Measurements from ENCODE around the gene GNAQ.
"Not testable (repeated sequence)": the region's sequence is repeated elsewhere in the genome, so short reads cannot be mapped to it uniquely, and the experiment has no call there.

GNAQ gene

GRCh38 chr9:77772646-77773045 is 259.0 kb downstream of the GNAQ start:
- no peak for DNase-seq (ENCODE audit: low read depth in 2 of 2)

- DNase-seq (ENCODE audit: low read depth in 2 of 2): no peak
Observed at GRCh38 chr9:77771171-77771570, 260.4 kb downstream of the GNAQ start.

- DNase-seq (ENCODE audit: low read depth in 2 of 2): no peak
Observed at GRCh38 chr9:77770340-77770739, 261.3 kb downstream of the GNAQ start.

GRCh38 chr9:77769246-77769645 is 262.4 kb downstream of the GNAQ start:
- DNase-seq (ENCODE audit: low read depth in 2 of 2): no peak

- no peak for DNase-seq (ENCODE audit: low read depth in 2 of 2)
Observed at GRCh38 chr9:77766587-77766986, 265.0 kb downstream of the GNAQ start.

GRCh38 chr9:77765781-77766259 is 265.8 kb downstream of the GNAQ start:
- no peak for DNase-seq (ENCODE audit: low read depth in 2 of 2)

- DNase-seq (ENCODE audit: low read depth in 2 of 2): no peak
Observed at GRCh38 chr9:77764894-77765780, 266.5 kb downstream of the GNAQ start.

- DNase-seq (ENCODE audit: low read depth in 2 of 2): no peak
Observed at GRCh38 chr9:77763566-77763965, 268.0 kb downstream of the GNAQ start.

GRCh38 chr9:77760919-77761318 is 270.7 kb downstream of the GNAQ start:
- not testable (repeated sequence) for DNase-seq (ENCODE audit: low read depth in 2 of 2)

GRCh38 chr9:77759391-77759790 is 272.2 kb downstream of the GNAQ start:
- DNase-seq (ENCODE audit: low read depth in 2 of 2): no peak

GRCh38 chr9:77756449-77756848 is 275.2 kb downstream of the GNAQ start:
- DNase-seq (ENCODE audit: low read depth in 2 of 2): no peak

- DNase-seq (ENCODE audit: low read depth in 2 of 2): no peak
Observed at GRCh38 chr9:77753180-77753579, 278.4 kb downstream of the GNAQ start.

GRCh38 chr9:77752554-77752953 is 279.1 kb downstream of the GNAQ start:
- no peak for DNase-seq (ENCODE audit: low read depth in 2 of 2)

GRCh38 chr9:77751341-77752091 is 280.1 kb downstream of the GNAQ start:
- DNase-seq (ENCODE audit: low read depth in 2 of 2): no peak

GRCh38 chr9:77750981-77751340 is 280.6 kb downstream of the GNAQ start:
- DNase-seq (ENCODE audit: low read depth in 2 of 2): no peak

GRCh38 chr9:77750284-77750683 is 281.3 kb downstream of the GNAQ start:
- DNase-seq (ENCODE audit: low read depth in 2 of 2): no peak

GRCh38 chr9:77748214-77748772 is 283.3 kb downstream of the GNAQ start:
- no peak for DNase-seq (ENCODE audit: low read depth in 2 of 2)

GRCh38 chr9:77747163-77747562 is 284.4 kb downstream of the GNAQ start:
- no peak for DNase-seq (ENCODE audit: low read depth in 2 of 2)

GRCh38 chr9:77744841-77745430 is 286.7 kb downstream of the GNAQ start:
- no peak for DNase-seq (ENCODE audit: low read depth in 2 of 2)

GRCh38 chr9:77743386-77743785 is 288.2 kb downstream of the GNAQ start:
- DNase-seq (ENCODE audit: low read depth in 2 of 2): no peak

- no peak for DNase-seq (ENCODE audit: low read depth in 2 of 2)
Observed at GRCh38 chr9:77738932-77739331, 292.7 kb downstream of the GNAQ start.

- no peak for DNase-seq (ENCODE audit: low read depth in 2 of 2)
Observed at GRCh38 chr9:77735494-77735893, 296.1 kb downstream of the GNAQ start.
